GM12878 (cell line): ENCODE results near the gene PDE9A. TPM values are rescaled to one million over a fixed set of nuclear protein-coding genes. Genes with fewer than 3 reads are reported as not detected.
A peak's percentile ranks its signal among the peaks of the same experiment; 100 is the strongest.

Experiments
- ATAC-seq: fragments of 200-7000 bp; cut with Tn5 transposase; 3 replicates; pipeline ENCODE4 v1.9.1; 2020; ENCODE audit warnings: mild to moderate bottlenecking, moderate library complexity
- BruUV-seq: library from RNA; stranded (reverse); fragments of 400-500 nt; replicated peaks from 2 replicates; lab custom pipeline; 2021; lab: Mats Ljungman, UMichigan
- CTCF ChIA-PET: fragments of 300-600 bp; sonication (Branson Sonifier 250); formaldehyde crosslinking; extraction: SDS; loops from one replicate; lab custom pipeline; 2021; ENCODE audit warnings: inconsistent platforms; lab: Yijun Ruan, JAX
- POLR2A ChIA-PET: fragments of 350-600 bp; formaldehyde crosslinking; extraction: SDS; loops from one replicate; lab custom pipeline; 2021; ENCODE audit warnings: inconsistent platforms; lab: Charles Lee
- RAD21 ChIA-PET: fragments of 300-600 bp; sonication (Branson Sonifier 250); formaldehyde crosslinking; loops from one replicate; lab custom pipeline; 2023; ENCODE audit warnings: antibody characterized with exemption; ENCODE audit not compliant: unreplicated experiment; lab: Charles Lee
- SMC1A ChIA-PET: fragments of 300-600 bp; sonication (Branson Sonifier 250); formaldehyde crosslinking; loops from one replicate; lab custom pipeline; 2023; ENCODE audit not compliant: unreplicated experiment, uncharacterized antibody; lab: Charles Lee
- DNase-seq: peaks from one replicate; pipeline ENCODE4 v3.0.0-alpha.2; 2011; ENCODE audit warnings: low read depth, low spot score
- FAIRE-seq: peaks from 3 replicates; lab custom pipeline; 2011; peaks lifted over from hg19 to GRCh38; lab: Jason Lieb, UNC
- H2AFZ ChIP-seq: 2 replicates; pipeline ENCODE4 v1.6.0; 2011; ENCODE audit warnings: low read depth, low read length, control low read depth; ENCODE audit not compliant: control insufficient read depth
- H3K27ac ChIP-seq: 2 replicates; pipeline ENCODE4 v1.5.1; 2011; ENCODE audit warnings: control low read depth; ENCODE audit not compliant: control insufficient read depth, insufficient read depth
- H3K27me3 ChIP-seq, 2 experiments: replicated peaks in 1 of 2; 2 replicates each; pipeline versions ENCODE4 v1.6.0 to v1.6.1; 2011; ENCODE audit warnings: low read length in 1 of 2; ENCODE audit not compliant: control insufficient read depth in 2 of 2, insufficient read depth in 2 of 2
- H3K36me3 ChIP-seq, 2 experiments: 2 replicates each; pipeline ENCODE4 v1.5.1; 2011; ENCODE audit warnings: low read length in 1 of 2; ENCODE audit not compliant: control insufficient read depth in 2 of 2, insufficient read depth in 2 of 2
- H3K4me1 ChIP-seq: 2 replicates; pipeline ENCODE4 v1.6.1; 2011; ENCODE audit warnings: mild to moderate bottlenecking, low read length, moderate library complexity, mixed read lengths; ENCODE audit not compliant: control insufficient read depth, insufficient read depth
- H3K4me2 ChIP-seq: 2 replicates; pipeline ENCODE4 v1.6.0; 2011; ENCODE audit warnings: control low read depth; ENCODE audit not compliant: control insufficient read depth, insufficient read depth
- H3K4me3 ChIP-seq: fragments of 200-600 bp; sonication (generic); 2 replicates; pipeline ENCODE4 v1.5.1; 2016
- H3K79me2 ChIP-seq: 2 replicates; pipeline ENCODE4 v1.6.0; 2011; ENCODE audit warnings: low read length; ENCODE audit not compliant: control insufficient read depth, insufficient read depth
- H3K9ac ChIP-seq: 2 replicates; pipeline ENCODE4 v1.8.0; 2011; ENCODE audit warnings: low read length, control low read depth, mixed read lengths; ENCODE audit not compliant: control insufficient read depth, insufficient read depth
- H3K9me3 ChIP-seq: replicated peaks from 3 replicates; pipeline ENCODE4 v1.5.1; 2011; ENCODE audit warnings: mild to moderate bottlenecking, low read length; ENCODE audit not compliant: control insufficient read depth, insufficient read depth
- H4K20me1 ChIP-seq: 2 replicates; pipeline ENCODE4 v1.6.0; 2011; ENCODE audit not compliant: control insufficient read depth, insufficient read depth
- EED ChIP-seq: sonication (generic); IDR thresholded peaks from 2 replicates; pipeline ENCODE4 v1.6.1; 2016; ENCODE audit warnings: antibody characterized with exemption, low read depth
- HDGF ChIP-seq: fragments of 450-650 bp; IDR thresholded peaks from 2 replicates; pipeline ENCODE4 v1.6.1; 2016; ENCODE audit warnings: antibody characterized with exemption
- MTA3 ChIP-seq: IDR thresholded peaks from 2 replicates; pipeline ENCODE4 v1.6.1; 2012; ENCODE audit warnings: low read length, inconsistent platforms, borderline replicate concordance
- MYB ChIP-seq: fragments of 150-350 bp; IDR thresholded peaks from 2 replicates; pipeline ENCODE4 v1.6.1; 2014; ENCODE audit warnings: mild to moderate bottlenecking, low read depth, low read length, borderline replicate concordance
- NBN ChIP-seq: fragments of 450-650 bp; IDR thresholded peaks from 2 replicates; pipeline ENCODE4 v1.6.1; 2016
- NKRF ChIP-seq: fragments of 450-650 bp; conservative IDR thresholded peaks from 2 replicates; pipeline ENCODE4 v1.6.1; 2017; ENCODE audit warnings: mild to moderate bottlenecking, moderate library complexity
- SP1 ChIP-seq: IDR thresholded peaks from one replicate; pipeline ENCODE4 v1.6.1; 2011; ENCODE audit warnings: low read depth, low read length
- TCF3 ChIP-seq: IDR thresholded peaks from 2 replicates; pipeline ENCODE4 v1.6.1; 2012; ENCODE audit warnings: low read depth, mild to moderate bottlenecking, low read length, borderline replicate concordance; ENCODE audit not compliant: insufficient read depth
- TCF7 ChIP-seq: IDR thresholded peaks from 2 replicates; pipeline ENCODE4 v1.6.1; 2014; ENCODE audit warnings: antibody characterized with exemption, borderline replicate concordance
- WGBS: methylation state at CpG from one replicate; pipeline ENCODE4 v1.1.6; 2016; ENCODE audit warnings: low lambda C conversion rate; ENCODE audit not compliant: insufficient replicate concordance, insufficient coverage; ENCODE audit errors: missing lambda C conversion rate; 5-methylcytosine and 5-hydroxymethylcytosine counted together
- in situ Hi-C: fragments of 300-500 bp; cut with MboI; formaldehyde crosslinking; loops from 9 replicates; pipeline ENCODE4 v1.14.3; 2018; ENCODE audit warnings: mixed read lengths
- intact Hi-C: fragments of 100-400 bp; cut with micrococcal nuclease; formaldehyde crosslinking; loops from one replicate; pipeline ENCODE4 v1.14.2; 2022; ENCODE audit not compliant: unreplicated experiment
- polyA plus RNA-seq, 11 experiments: library from polyadenylated mRNA; depleted of rRNA in 4 of 11; unstranded in 6 of 11; stranded (reverse) in 5 of 11; fragments of >200 nt; fragmentation: Nextera tagmentation in 4 of 11; fragmentation: Illumina TruSeq in 1 of 11; extraction: Ambion mirVana in 4 of 11; extraction: Trizol in 1 of 11; gene quantifications; 1 replicate in 1 of 11; 2 replicates in 10 of 11; pipeline versions ENCODE4 v1.2.1 to v1.2.3, GENCODE V29; 2011 to 2016; ENCODE audit warnings: inconsistent platforms in 2 of 11, missing spikeins in 2 of 11, low read depth in 1 of 11
- total RNA-seq, 4 experiments: library from RNA; depleted of rRNA in 3 of 4; stranded (reverse); fragments of >200 nt in 3 of 4; fragmentation: Illumina TruSeq in 1 of 4; extraction: Trizol in 1 of 4; gene quantifications; 2 replicates each; pipeline versions ENCODE4 v1.2.1 to v1.2.3, GENCODE V29; 2013 to 2021
- TF ChIP-seq, protein P1 (sequence below): IDR thresholded peaks from 2 replicates; pipeline ENCODE4 v1.6.1; 2011; ENCODE audit warnings: borderline replicate concordance, low read depth, mild to moderate bottlenecking, moderate library complexity, low read length; ENCODE audit not compliant: insufficient read depth, poor library complexity, severe bottlenecking

PDE9A gene
- total and polyA plus RNA-seq, 10 of the 15 experiments (the other 5 are each of a cell fraction or from before 2014, with no cell fraction given) = 0.08 to 0.45 (median 0.20) TPM; not detected in 1

DNA sequence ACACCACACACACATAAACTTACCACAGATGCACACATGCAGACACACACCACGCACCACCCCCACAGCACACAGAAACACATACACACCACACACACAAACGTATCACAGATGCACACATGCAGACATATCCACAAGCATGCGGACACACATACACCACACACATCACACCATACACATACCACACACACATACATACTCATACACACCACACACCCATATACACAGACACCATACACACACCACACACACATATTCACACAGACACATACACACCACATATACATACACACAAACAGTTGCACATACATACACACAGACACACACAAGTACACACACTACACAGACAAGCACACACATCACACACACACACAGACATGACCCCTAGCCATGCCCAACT is 37.5 kb upstream of the PDE9A start:
- Histone ChIP-seq H3K9me3 (no peaks in the 10 kb centered on the region; the same call in 2 of the 3 replicates), H3K4me1 (no peaks in the 10 kb centered on the region), H3K27ac (no peak overlapping the region), H3K9ac (no peak overlapping the region), H3K4me2 (no peak overlapping the region), H3K4me3 (no peak overlapping the region), H3K36me3 (no peaks in the 10 kb centered on the region), H3K27me3 (no peaks in the 10 kb centered on the region; a peak in 2 of 4 replicates), H2AFZ (no peak overlapping the region), H3K79me2 (no peaks in the 10 kb centered on the region), H4K20me1 (no peaks in the 10 kb centered on the region)
- no peak for FAIRE-seq
- TF ChIP-seq EED (no peak), SP1 (no peak), MTA3 (no peak), TCF7 (no peak), MYB (no peak), NBN (peak; percentile 52; the same call in 1 of the 2 replicates), TCF3 (0 out of 2 replicates have a peak, but pooled peaks have one; percentile 5), HDGF (0 out of 2 replicates have a peak, but pooled peaks have one; percentile 50), NKRF (no peak)
- TF ChIP-seq, protein P1, sequence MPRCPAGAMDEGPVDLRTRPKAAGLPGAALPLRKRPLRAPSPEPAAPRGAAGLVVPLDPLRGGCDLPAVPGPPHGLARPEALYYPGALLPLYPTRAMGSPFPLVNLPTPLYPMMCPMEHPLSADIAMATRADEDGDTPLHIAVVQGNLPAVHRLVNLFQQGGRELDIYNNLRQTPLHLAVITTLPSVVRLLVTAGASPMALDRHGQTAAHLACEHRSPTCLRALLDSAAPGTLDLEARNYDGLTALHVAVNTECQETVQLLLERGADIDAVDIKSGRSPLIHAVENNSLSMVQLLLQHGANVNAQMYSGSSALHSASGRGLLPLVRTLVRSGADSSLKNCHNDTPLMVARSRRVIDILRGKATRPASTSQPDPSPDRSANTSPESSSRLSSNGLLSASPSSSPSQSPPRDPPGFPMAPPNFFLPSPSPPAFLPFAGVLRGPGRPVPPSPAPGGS = peak; percentile 66
- WGBS = 26% methylated on average over 3 of the region's 3 CpGs
- BruUV-seq = no TSS peak
- intact Hi-C loops = no loop called here
- RAD21 ChIA-PET = no interaction called here
- ATAC-seq = no peak
- POLR2A ChIA-PET = no interaction called here
- in situ Hi-C loops = no loop called here
- CTCF ChIA-PET = no interaction called here
- DNase-seq = no peak
- SMC1A ChIA-PET = no interaction called here
